Stimulated activated CD4-positive, alpha-beta T cell treated with anti-CD3 and anti-CD28 coated beads, TNF-alpha, amount 100 ng/mL, for 48 hours (primary cell): ENCODE results near the gene PAX2.

Source experiments
- DNase-seq, 3 donors: peaks; one replicate each; pipeline ENCODE4 v3.0.0-alpha.2; 2020; ENCODE audit warnings: low read depth in 3 of 3

PAX2 gene

GRCh38 chr10:100814751-100815474 lies 69.5 kb downstream of the PAX2 start:
- DNase-seq: no peak

DNA sequence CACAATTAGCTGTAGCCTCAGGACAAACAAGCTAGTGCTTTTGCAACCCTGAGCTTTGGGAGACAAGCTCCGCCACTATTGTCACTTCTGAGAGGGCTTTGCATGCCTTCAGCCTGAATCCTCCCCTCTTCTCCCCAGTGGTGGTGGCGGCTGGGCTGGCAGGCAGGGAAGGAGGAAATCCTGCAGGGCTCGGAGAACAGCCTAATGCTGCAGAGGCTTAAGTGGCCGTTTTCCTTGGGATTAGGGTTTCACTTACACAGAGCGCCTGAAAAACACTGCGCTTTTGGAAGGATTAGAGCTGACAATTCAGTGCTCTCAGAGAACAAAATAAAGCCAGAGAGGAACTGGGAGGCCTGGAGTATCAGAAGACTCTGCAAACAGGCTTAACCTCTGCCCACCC lies 71.3 kb downstream of the PAX2 start:
- no peak for DNase-seq

- DNase-seq: no peak
These were observed 72.0 kb downstream of the PAX2 start for GRCh38 chr10:100817268-100817839.

- no peak for DNase-seq
These were observed 74.0 kb downstream of the PAX2 start for GRCh38 chr10:100819424-100819823.

DNA sequence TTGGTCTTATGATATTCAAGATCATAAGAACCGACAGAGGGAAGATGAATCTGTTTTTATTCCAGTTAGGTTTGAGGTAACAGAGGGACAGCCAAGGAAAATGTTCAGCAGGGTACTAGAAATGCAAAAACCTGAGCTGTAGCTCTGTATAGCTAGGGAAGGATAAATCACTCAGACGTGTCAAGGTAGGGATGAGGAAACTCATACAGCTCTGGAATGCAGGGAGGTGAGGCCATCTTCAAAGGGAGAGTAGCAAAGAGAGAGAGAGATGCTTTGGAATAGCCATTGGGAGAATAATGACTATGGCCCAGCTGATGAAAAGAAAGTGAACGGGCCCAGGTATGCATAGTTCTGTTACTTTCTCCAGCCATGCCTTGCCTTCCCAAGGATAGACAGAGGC lies 77.8 kb downstream of the PAX2 start:
- no peak for DNase-seq

- DNase-seq: no peak
These were observed 79.5 kb downstream of the PAX2 start for GRCh38 chr10:100824886-100825285.

- no peak for DNase-seq
These were observed 80.0 kb downstream of the PAX2 start for GRCh38 chr10:100825325-100825875.

DNA sequence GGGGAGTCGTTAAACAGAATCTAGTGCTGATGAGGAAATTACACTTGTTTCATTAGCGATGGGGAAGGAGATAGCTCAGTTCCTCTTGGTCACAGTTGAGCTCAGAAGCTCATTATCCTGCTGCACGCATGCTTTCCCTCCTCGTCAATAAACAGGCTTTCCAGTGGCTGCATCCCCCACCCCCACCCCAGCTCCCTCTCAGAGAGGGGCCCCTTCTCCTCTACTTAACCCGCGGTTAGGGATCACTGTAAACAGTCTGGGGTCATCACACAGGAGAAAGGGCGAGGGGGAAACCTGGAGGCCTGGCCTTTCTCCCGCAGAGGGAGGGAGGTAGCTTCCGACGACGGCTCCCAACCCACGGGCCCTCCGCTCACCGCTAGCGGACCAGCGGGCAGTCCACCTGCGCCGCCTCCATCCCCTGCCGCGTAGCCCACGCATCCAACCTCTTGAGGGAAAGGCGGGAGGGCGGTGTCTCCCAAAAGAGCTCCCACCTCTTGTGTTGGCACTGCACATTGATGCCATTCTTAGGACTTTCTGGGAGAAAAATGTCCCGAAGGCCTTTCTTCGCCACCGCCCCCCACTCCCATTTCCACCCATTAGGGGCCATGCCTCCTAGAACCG lies 80.8 kb downstream of the PAX2 start:
- DNase-seq: no peak

DNA sequence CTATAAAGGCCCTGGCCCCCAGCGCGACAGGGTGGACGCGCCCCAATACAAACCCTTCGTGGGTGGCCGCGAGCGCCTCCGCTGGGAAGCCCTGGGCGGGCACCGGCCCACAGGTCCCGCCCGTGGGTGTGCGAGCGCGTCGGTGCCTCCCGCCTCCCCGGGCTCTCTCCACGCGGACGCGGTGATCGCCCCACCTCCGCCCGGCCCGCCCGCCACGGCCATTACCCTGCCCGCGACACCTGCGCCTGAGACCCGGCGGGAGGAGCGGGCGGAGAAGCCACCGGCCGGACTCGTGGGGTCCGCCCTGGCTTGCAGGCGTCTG lies 81.2 kb downstream of the PAX2 start:
- DNase-seq: no peak

- DNase-seq: no peak
These were observed 81.8 kb downstream of the PAX2 start for GRCh38 chr10:100826983-100827818.

DNA sequence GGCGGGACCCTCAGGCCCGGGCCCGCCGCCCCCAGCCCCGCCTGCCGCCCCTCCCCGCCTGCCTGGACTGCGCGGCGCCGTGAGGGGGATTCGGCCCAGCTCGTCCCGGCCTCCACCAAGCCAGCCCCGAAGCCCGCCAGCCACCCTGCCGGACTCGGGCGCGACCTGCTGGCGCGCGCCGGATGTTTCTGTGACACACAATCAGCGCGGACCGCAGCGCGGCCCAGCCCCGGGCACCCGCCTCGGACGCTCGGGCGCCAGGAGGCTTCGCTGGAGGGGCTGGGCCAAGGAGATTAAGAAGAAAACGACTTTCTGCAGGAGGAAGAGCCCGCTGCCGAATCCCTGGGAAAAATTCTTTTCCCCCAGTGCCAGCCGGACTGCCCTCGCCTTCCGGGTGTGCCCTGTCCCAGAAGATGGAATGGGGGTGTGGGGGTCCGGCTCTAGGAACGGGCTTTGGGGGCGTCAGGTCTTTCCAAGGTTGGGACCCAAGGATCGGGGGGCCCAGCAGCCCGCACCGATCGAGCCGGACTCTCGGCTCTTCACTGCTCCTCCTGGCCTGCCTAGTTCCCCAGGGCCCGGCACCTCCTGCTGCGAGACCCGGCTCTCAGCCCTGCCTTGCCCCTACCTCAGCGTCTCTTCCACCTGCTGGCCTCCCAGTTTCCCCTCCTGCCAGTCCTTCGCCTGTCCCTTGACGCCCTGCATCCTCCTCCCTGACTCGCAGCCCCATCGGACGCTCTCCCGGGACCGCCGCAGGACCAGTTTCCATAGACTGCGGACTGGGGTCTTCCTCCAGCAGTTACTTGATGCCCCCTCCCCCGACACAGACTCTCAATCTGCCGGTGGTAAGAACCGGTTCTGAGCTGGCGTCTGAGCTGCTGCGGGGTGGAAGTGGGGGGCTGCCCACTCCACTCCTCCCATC lies 82.7 kb downstream of the PAX2 start:
- DNase-seq: no peak

DNA sequence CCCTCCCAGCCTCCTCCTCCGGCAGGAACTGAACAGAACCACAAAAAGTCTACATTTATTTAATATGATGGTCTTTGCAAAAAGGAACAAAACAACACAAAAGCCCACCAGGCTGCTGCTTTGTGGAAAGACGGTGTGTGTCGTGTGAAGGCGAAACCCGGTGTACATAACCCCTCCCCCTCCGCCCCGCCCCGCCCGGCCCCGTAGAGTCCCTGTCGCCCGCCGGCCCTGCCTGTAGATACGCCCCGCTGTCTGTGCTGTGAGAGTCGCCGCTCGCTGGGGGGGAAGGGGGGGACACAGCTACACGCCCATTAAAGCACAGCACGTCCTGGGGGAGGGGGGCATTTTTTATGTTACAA lies 83.3 kb downstream of the PAX2 start:
- no peak for DNase-seq

DNA sequence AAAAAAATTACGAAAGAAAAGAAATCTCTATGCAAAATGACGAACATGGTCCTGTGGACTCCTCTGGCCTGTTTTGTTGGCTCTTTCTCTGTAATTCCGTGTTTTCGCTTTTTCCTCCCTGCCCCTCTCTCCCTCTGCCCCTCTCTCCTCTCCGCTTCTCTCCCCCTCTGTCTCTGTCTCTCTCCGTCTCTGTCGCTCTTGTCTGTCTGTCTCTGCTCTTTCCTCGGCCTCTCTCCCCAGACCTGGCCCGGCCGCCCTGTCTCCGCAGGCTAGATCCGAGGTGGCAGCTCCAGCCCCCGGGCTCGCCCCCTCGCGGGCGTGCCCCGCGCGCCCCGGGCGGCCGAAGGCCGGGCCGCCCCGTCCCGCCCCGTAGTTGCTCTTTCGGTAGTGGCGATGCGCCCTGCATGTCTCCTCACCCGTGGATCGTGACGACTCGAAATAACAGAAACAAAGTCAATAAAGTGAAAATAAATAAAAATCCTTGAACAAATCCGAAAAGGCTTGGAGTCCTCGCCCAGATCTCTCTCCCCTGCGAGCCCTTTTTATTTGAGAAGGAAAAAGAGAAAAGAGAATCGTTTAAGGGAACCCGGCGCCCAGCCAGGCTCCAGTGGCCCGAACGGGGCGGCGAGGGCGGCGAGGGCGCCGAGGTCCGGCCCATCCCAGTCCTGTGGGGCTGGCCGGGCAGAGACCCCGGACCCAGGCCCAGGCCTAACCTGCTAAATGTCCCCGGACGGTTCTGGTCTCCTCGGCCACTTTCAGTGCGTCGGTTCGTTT lies 83.9 kb downstream of the PAX2 start:
- no peak for DNase-seq

GRCh38 chr10:100829933-100830727 lies 84.7 kb downstream of the PAX2 start:
- DNase-seq: no peak

GRCh38 chr10:100830728-100831111 lies 85.3 kb downstream of the PAX2 start:
- no peak for DNase-seq

DNA sequence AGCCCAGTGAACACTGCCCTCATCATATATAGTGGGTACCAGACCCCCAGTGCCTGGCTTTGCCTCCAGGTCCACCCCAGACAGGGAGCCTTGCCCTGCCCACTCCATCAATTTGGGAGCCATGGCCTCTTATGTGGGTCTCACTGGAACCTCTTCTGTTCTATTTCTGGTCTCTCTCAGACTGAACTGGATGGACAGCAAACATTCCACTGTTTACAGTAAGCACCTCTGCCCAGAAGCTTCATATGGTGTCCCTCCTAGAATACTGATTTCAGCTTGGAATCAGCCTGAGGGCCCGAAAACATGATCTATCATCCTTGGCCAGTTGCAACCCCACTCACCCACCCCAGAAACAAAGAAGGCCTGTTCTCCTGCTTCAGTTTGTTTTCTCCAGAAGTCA lies 86.4 kb downstream of the PAX2 start:
- DNase-seq: no peak

DNA sequence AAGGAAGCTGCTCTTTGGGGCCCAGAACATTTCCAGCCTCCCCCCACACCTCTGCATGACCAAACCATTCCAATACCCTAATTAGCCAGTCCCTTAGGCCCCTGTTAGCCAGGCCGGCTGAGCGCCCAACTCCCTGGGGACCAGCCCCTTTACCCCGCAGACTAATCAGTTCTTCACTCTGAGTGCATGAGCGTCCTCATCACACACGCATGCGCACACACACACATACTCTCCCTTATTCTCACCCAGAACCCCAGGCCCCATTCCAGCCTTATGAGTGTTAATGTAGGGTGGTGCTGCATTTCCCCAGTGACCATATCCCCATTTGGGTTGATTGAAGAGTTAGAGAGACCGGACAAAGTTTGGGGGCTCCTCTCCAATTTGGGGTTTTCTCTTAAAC lies 90.4 kb downstream of the PAX2 start:
- no peak for DNase-seq

DNA sequence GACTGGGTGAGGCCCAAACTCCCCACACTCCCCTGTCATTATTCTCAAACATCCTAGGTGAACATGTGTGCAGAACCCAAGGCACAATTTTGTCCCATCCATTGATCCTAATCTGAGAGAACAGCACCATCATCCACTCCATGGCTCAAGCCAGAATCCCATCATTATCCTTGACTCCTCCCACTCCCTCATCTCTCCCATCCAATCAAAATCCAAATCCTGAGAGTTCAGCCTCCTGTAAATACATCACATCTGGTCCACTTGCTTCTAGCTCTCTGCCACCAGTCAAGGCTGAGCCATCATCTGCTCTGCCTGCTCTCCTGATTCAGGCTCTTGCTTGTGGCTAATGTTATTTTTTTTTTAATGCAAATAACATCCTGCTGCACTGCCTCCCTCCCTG lies 91.5 kb downstream of the PAX2 start:
- no peak for DNase-seq

- DNase-seq: no peak
These were observed 91.9 kb downstream of the PAX2 start for GRCh38 chr10:100837300-100837699.

DNA sequence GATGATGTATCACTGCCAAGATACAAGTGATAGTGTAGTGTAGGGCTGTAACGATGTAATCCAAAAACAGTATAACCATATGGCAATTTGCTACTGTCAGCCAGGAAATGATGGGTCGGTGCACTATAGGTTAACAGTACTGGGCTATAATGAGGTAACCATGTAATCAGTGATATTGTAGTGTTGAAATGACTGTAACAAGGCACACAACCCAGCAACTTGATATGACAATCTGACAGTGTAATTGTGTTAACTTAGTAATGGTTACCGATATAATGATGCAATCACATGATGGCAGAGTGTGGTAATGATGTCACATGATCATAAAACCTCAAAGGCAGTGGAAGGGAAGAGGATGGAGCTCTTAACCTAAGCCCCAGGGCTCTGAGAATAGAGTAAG lies 93.6 kb downstream of the PAX2 start:
- DNase-seq: no peak
